Effector memory CD4-positive, alpha-beta T cell (primary cell): ENCODE data around the gene TCERG1L.

Experiments used
- DNase-seq, 3 donors: peaks; one replicate each; pipeline ENCODE4 v3.0.0-alpha.2; 2020
- H3K27ac ChIP-seq: 2 replicates; pipeline ENCODE4 v1.7.0; 2013; ENCODE audit warnings: mild to moderate bottlenecking, low read length, moderate library complexity; ENCODE audit not compliant: insufficient read depth, poor library complexity, severe bottlenecking
- H3K27me3 ChIP-seq: replicated peaks from 2 replicates; pipeline ENCODE4 v1.7.0; 2013; ENCODE audit warnings: mild to moderate bottlenecking, low read length; ENCODE audit not compliant: insufficient read depth, control insufficient read depth, poor library complexity, severe bottlenecking
- H3K36me3 ChIP-seq: 2 replicates; pipeline ENCODE4 v1.7.0; 2013; ENCODE audit warnings: mild to moderate bottlenecking, low read length, moderate library complexity; ENCODE audit not compliant: control insufficient read depth, insufficient read depth
- H3K4me1 ChIP-seq: 2 replicates; pipeline ENCODE4 v1.7.0; 2013; ENCODE audit warnings: low read length, mild to moderate bottlenecking; ENCODE audit not compliant: control insufficient read depth, insufficient read depth, poor library complexity, severe bottlenecking
- H3K4me3 ChIP-seq: 2 replicates; pipeline ENCODE4 v1.7.0; 2013; ENCODE audit warnings: low read length, low read depth, mild to moderate bottlenecking; ENCODE audit not compliant: insufficient read depth, poor library complexity, severe bottlenecking
- H3K9me3 ChIP-seq: 2 replicates; pipeline ENCODE4 v1.7.0; 2013; ENCODE audit warnings: mild to moderate bottlenecking, low read length, moderate library complexity; ENCODE audit not compliant: control insufficient read depth

The TCERG1L gene

DNA sequence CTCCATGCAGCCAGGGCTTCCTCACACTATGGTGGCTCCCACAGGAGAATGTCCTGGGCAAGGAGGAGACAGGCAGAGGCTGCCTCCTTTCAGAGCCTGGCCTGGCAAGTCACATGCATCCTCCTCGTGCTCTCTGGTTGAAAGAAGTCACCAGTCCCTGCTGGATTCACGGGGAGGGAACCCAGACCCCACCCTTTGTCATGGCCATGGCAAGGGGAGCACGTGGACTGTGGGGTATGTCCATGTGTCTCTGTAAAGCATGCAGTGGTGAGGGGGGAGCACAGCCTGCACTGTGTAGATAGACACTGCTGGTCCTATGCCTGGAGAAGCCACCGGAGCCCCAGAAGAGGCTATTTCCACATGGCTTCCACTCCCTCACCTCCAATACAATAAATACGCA, 225.0 kb downstream of the TCERG1L start:
- DNase-seq = no peak
- no peaks in the 10 kb centered on the region for H3K4me1 ChIP-seq
- no peaks in the 10 kb centered on the region for H3K27me3 ChIP-seq

DNA sequence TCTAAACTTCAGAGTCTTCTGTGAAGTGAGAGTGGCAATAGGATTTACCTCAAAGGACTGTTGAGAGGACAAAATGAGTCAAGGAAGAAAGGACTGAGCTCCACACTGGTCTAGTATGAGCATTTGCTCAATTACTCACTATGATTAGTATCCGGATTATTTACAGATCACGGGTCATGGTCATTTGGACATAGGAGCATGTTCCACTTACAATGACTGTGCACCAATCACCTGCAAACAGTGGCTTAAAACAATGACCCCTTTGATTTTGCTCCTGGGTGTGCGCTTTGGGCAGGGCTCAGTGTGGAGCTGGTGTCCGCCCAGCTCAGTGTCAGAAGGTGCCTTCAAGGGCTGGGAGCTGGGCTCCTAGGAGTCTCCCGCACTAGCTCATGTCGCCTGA, 225.4 kb downstream of the TCERG1L start:
- Histone ChIP-seq H3K9me3 (no peaks in the 10 kb centered on the region), H3K4me1 (no peaks in the 10 kb centered on the region), H3K27ac (no peak overlapping the region), H3K36me3 (no peaks in the 10 kb centered on the region), H3K4me3 (no peak overlapping the region), H3K27me3 (no peaks in the 10 kb centered on the region)
- DNase-seq = no peak

More for the DNA sequence above, 225.0 kb downstream of the TCERG1L start:
- no peak overlapping the region for H3K27ac ChIP-seq
- no peaks in the 10 kb centered on the region for H3K9me3 ChIP-seq
- no peak overlapping the region for H3K4me3 ChIP-seq
- no peaks in the 10 kb centered on the region for H3K36me3 ChIP-seq

DNA sequence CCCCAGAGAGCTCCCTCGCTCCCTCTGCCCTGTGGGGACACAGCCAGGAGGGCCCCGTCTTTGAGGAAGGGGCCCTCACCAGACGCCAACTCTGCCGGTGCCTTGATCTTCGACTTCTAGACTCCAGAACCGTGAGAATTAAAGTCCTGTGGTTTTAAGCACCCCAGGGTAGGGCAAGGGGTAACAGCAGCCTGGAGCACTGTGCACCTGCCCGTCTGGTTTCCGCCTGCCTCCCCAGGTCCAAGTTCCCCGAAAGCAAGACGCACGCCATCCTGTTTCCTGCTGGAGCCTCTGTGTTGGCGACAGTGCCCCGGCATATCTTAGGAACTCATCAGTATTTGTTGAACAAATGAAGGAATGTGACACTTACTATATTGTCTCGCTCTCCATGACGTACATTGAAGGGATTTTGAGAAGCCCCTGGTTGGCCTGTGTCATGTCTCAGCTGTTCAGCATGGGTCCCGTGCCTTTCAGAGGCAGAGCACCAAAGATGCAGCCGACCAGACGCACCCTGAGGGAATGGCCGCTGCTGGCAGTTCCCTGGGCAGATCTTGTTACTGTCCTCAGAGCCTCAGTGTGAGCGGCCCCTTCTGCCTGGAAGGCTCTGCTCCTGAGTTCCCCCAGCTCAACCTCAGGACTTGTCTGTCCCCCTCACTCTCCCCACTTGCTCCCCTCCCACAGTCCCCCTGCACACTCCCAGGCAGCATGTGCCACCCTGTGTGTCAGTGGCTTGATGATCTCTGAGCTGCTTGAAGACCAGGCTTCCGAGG, 226.2 kb downstream of the TCERG1L start:
- DNase-seq = no peak
- no peak overlapping the region for H3K27ac ChIP-seq
- H3K27me3 ChIP-seq = no peaks in the 10 kb centered on the region
- H3K36me3 ChIP-seq = no peaks in the 10 kb centered on the region
- H3K9me3 ChIP-seq = no peaks in the 10 kb centered on the region
- no peak overlapping the region for H3K4me3 ChIP-seq
- no peaks in the 10 kb centered on the region for H3K4me1 ChIP-seq

DNA sequence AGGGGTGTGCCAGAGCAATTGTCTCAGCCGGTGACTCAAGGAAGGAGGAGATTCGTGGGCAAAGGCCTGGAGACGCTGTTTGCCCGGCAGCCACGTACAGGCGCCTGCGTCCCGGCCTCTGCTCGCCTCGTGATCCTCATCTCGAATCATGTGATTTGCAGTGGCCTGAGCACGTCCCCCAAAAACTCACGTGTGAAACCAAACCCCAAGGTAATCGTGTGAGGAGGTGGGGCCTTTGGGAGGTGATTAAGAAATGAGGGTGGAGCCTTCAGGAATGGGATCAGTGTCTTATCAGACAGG, 226.8 kb downstream of the TCERG1L start:
- Histone ChIP-seq H3K4me3 (no peak overlapping the region), H3K4me1 (no peaks in the 10 kb centered on the region), H3K27ac (no peak overlapping the region), H3K9me3 (no peaks in the 10 kb centered on the region), H3K36me3 (no peaks in the 10 kb centered on the region), H3K27me3 (no peaks in the 10 kb centered on the region)
- DNase-seq = no peak

DNA sequence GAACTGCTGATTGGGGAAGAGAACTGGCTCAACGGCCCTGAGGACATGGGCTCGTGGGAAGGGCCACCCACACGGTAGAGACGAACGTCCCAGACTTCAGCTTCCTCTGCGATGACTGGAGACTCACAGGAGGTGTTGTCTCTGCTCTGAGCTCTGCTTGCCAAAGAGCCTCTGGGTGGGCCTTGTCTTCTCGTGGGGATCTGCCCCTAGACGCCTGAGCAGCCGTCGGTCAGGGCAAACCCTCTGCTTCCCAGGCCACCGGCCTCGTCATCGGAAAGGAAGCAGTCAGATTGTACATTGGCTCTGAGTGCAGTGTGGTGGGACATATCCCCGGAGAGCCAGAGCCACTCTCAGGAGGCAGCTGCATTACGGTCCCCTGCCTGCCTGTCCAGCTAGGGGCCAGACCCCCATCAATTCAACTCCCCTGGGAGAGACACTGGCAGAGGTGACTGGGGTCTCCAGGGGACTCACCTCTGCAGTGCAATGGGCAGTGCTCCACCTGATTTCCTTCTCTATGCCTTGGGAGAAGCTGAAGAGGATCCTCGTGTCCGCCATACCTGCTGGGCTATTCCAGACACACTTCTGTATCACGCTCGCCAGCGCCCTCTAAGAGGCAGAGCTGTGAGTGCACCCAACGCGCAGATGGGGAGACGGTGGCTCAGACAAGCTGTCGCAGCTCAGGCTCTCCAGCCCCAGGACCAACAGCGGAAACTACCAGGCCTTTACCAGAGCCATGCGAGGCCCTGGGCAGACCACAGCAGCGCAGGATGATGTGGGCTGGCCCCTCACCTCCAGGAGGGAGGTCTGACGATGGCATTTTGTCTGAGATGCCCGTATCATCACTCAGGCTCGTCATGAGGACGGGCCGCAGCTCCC, 227.4 kb downstream of the TCERG1L start:
- Histone ChIP-seq H3K4me1 (no peaks in the 10 kb centered on the region), H3K27ac (no peak overlapping the region), H3K9me3 (no peaks in the 10 kb centered on the region), H3K36me3 (no peaks in the 10 kb centered on the region), H3K27me3 (no peaks in the 10 kb centered on the region), H3K4me3 (no peak overlapping the region)
- no peak for DNase-seq

DNA sequence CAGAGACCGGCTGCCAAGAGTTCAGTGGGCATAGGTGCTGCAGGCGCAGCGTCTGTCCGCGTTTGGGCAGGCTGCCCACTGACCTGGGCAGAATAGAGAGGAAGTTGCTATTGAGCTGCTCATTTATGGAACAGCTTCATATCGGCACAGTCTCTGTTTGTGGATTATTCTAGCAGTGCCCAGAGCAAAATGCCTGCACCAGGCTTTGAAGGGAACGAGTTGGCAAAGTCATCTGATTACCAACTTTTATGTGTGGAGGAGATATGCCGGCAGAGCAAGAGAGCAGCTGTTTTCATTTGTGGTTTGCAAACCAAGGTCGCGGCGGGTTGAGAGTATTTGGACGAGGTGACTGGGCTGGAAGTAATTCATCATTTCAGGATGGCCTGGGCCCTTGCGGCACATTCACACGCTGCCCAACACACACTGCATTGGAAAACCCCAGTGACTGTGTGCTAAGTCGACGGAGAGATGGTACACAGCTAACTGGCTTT, 228.5 kb downstream of the TCERG1L start:
- DNase-seq = no peak
- H3K4me1 ChIP-seq = no peaks in the 10 kb centered on the region
- H3K36me3 ChIP-seq = no peaks in the 10 kb centered on the region
- H3K4me3 ChIP-seq = no peak overlapping the region
- no peaks in the 10 kb centered on the region for H3K27me3 ChIP-seq
- no peaks in the 10 kb centered on the region for H3K9me3 ChIP-seq
- no peak overlapping the region for H3K27ac ChIP-seq

DNA sequence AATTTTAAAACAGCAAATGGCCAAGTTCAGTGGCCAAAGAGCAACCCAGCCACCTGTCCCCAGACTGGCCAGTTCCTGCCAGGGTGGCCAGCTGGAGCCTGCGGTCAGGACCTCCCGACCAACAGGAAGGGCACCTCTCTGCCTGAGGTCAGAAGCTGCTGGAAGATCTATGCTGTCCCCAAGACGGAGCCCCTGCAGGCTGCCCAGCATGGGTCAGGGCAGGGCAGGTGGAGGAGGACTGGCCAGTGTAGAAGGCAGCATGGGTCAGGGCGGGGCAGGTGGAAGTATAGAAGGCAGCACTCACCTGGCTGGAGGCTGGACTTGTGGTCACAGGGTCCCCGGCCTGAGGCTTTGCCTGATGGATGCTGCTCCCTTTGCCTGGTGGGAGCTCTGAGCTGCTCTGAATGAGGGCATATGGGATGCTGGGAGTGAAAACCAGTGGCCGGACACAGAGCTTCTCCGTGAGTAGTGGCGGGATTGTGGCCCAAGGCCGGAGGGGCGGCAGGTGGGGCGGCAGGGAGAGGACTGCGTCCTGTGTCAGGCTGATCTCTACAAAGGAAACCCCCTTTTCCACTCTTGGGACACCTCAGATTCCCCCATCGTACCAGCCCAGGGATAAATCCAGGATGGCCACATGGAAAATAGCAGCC, 229.2 kb downstream of the TCERG1L start:
- Histone ChIP-seq H3K36me3 (no peaks in the 10 kb centered on the region), H3K9me3 (no peaks in the 10 kb centered on the region), H3K4me3 (no peak overlapping the region), H3K27me3 (no peaks in the 10 kb centered on the region), H3K27ac (no peak overlapping the region), H3K4me1 (no peaks in the 10 kb centered on the region)
- DNase-seq = no peak

DNA sequence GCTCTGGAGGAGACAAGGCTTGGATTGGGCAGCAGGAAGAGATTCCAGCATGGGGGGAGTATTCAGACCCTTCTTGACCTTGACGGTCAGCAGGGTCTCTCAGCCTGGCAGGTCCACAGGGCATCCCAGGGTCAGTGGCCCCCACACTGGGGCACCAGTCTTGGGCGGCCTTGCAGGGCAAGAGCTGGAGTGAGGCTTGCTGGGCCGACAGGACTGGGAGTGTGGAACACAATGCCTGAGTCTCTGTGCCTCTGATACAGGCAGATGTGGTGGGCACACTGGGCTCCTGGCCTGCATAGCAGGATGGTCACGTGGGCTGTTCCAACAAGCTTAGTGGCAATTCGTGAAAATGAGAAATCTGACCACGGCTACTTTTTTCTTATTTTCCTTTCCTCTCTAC, 229.7 kb downstream of the TCERG1L start:
- Histone ChIP-seq H3K4me1 (no peaks in the 10 kb centered on the region), H3K36me3 (no peaks in the 10 kb centered on the region), H3K4me3 (no peak overlapping the region), H3K27ac (no peak overlapping the region), H3K9me3 (no peaks in the 10 kb centered on the region), H3K27me3 (no peaks in the 10 kb centered on the region)
- no peak for DNase-seq

DNA sequence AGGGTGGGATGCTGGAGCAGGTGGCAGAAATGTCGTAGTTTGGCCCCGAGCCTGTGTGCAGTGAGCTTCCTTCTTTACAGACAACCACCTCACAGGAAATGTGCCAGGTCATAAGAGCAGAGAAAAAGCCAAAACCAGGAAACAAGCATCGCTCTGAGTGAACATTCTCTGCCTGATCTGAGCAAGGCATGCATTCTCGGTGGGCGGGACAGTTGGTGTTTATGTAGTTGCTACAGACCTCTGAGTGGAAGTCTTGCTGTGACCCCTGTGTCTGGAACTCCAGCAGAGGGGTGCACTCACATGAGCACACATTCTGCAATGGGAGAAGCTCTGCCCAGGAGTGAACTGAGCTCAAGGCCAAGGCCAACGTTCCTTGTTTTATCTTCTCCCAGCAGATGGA, 230.1 kb downstream of the TCERG1L start:
- Histone ChIP-seq H3K4me3 (no peak overlapping the region), H3K9me3 (no peaks in the 10 kb centered on the region), H3K36me3 (no peaks in the 10 kb centered on the region), H3K27ac (no peak overlapping the region), H3K4me1 (no peaks in the 10 kb centered on the region), H3K27me3 (no peaks in the 10 kb centered on the region)
- no peak for DNase-seq

DNA sequence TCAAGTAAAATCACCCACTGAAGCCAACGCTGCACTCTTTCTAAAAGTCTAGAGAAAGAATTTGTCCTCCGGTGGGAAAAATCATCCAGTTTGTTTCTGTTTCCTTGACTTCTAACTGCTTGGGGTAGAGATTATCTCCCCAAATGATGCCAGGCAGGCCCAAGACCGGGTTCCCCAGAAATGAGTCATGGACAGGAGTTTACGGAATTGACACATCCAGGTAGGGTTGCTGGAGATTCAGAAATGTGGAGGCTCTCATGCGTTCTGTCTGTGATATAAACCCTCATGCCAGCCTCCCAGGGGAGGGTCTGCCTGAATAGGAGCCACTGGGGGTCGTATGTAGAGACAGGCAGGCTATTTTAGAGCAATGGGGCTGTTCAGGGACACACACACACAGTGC, 230.9 kb downstream of the TCERG1L start:
- no peak for DNase-seq
- Histone ChIP-seq H3K9me3 (no peaks in the 10 kb centered on the region), H3K36me3 (no peaks in the 10 kb centered on the region)

More for the DNA sequence above, 230.9 kb downstream of the TCERG1L start:
- Histone ChIP-seq H3K4me1 (no peaks in the 10 kb centered on the region), H3K4me3 (no peak overlapping the region), H3K27me3 (no peaks in the 10 kb centered on the region), H3K27ac (no peak overlapping the region)
